Muscle layer of duodenum (tissue), 2 donors: ENCODE measurements around the gene SH3BGR.
A peak's percentile ranks its signal among the peaks of the same experiment; 100 is the strongest.
"Not testable (repeated sequence)": the region's sequence is repeated elsewhere in the genome, so short reads cannot be mapped to it uniquely, and the experiment has no call there.

Experiments used
- H3K27ac ChIP-seq: one replicate; pipeline ENCODE4 v1.7.0; 2013; ENCODE audit warnings: mild to moderate bottlenecking, low read length
- H3K27me3 ChIP-seq: one replicate; pipeline ENCODE4 v1.7.0; 2013; ENCODE audit warnings: low read depth, mild to moderate bottlenecking, control low read depth, low read length
- H3K36me3 ChIP-seq, 2 donors: one replicate each; pipeline ENCODE4 v1.7.0; 2013; ENCODE audit warnings: low read length in 2 of 2, control low read depth in 1 of 2, mild to moderate bottlenecking in 1 of 2; ENCODE audit not compliant: insufficient read depth in 2 of 2, control insufficient read depth in 1 of 2
- H3K4me1 ChIP-seq, 2 donors: one replicate each; pipeline ENCODE4 v1.7.0; 2013; ENCODE audit warnings: low read length in 2 of 2, mild to moderate bottlenecking in 2 of 2, control low read depth in 1 of 2, moderate library complexity in 1 of 2; ENCODE audit not compliant: insufficient read depth in 2 of 2, control insufficient read depth in 1 of 2
- H3K4me3 ChIP-seq, 2 donors: one replicate each; pipeline ENCODE4 v1.7.0; 2013; ENCODE audit warnings: low read length in 2 of 2, low read depth in 1 of 2, mild to moderate bottlenecking in 1 of 2
- H3K9me3 ChIP-seq, 2 donors: one replicate each; pipeline ENCODE4 v1.7.0; 2013; ENCODE audit warnings: low read length in 2 of 2, control low read depth in 1 of 2, mild to moderate bottlenecking in 1 of 2; ENCODE audit not compliant: control insufficient read depth in 1 of 2
- donor health status: healthy.

Gene SH3BGR

DNA sequence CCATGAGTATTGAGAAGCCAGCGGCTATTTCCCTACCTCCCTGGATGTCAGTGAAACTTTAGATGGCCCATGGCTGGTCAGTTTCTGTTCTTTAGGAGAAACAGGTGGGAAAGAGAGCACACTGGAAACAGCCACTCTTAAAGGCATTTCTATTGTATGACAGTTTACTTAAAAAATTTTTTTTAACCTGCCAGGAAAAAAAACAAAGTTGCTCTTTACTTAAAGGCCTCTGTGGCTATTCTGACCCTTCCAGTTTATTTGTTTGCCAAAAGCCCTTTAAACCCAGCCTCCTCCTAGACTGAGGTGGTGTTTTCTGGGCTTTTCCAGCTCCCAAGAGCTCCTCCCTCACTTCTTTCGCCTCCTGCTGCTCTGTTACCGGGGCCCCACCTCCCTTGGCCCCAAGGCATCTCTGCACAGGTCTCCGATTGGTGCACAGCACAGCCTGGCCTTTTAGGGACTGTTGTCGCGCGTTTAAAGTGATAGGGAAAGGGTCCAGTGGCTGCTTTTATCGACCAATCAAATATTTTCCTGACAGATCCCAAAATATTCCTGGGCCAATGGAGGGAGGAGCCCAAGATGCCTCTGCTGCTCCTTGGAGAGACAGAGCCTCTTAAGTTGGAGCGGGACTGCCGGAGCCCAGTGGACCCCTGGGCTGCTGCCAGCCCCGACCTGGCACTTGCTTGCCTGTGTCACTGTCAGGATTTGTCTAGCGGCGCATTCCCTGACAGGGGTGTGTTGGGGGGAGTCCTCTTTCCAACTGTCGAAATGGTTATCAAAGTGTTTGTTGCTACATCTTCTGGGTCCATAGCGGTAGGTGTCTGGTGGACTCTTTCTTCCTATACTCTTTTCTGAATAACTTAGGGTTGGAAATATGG lies at the start of gene SH3BGR:
SH3BGR (plus strand) TSS at position 639 of the 875 bp plus-strand sequence; CDS start at position 766, 127 bp downstream.
- peak within 1 kb of the TSS; percentile 32 to 39 for H3K4me3 ChIP-seq
- peak within 1 kb of the TSS; percentile 83 for H3K27ac ChIP-seq

DNA sequence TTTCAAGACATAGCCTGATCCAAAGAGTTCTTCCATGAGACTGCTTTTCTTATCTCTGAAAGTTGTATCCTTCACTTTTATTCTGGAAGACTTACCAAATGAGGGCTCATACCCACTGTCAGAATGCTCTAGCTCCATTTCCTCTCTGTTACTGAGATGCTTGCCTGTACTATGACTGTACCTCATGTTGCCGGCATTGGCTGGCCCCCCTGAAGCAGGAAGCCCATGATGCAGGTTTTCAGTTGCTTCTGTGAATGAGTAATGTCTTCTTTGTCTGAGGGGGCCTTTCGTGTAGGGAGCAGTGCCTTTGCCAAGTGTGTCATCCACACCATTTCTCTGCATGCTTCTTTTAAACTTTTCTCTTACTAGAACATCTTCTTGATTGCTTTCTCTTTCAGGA lies 45.7 kb upstream of the SH3BGR start:
- peaks cover 0 to 6% of the 10 kb centered on the region in 2 donors for H3K9me3 ChIP-seq
- H3K4me1 ChIP-seq, result no peaks in the 10 kb centered on the region
- H3K4me3 ChIP-seq, result no peak overlapping the region
- no peak overlapping the region for H3K27ac ChIP-seq
- H3K27me3 ChIP-seq, result no peaks in the 10 kb centered on the region
- peaks cover 12 to 24% of the 10 kb centered on the region in 2 donors for H3K36me3 ChIP-seq

More for the DNA sequence above, at the start of gene SH3BGR:
- Histone ChIP-seq H3K27me3 (no peaks in the 10 kb centered on the region), H3K36me3 (no peaks in the 10 kb centered on the region), H3K4me1 (no peaks in the 10 kb centered on the region), H3K9me3 (no peaks in the 10 kb centered on the region)

DNA sequence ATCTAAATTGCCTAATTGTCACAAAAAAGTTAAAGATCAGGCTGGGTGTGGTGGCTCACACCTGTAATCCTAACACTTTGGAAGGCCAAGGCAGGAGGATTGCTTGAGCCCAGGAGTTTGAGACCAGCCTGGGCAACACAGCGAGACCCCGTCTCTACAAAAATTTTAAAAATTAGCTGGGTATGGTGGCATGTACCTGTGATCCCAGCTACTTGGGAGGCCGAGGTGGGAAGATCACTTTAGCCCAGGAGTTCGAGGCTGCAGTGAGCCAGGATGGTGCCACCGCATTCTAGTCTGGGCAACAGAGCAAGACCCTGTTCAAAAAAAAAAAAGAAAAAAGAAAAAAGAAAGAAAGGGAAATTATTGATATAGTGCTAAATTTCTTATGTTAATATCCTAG lies 32.6 kb upstream of the SH3BGR start:
- H3K4me3 ChIP-seq, H3K27ac ChIP-seq, H3K27me3 ChIP-seq, H3K4me1 ChIP-seq, H3K36me3 ChIP-seq, H3K9me3 ChIP-seq: not testable (repeated sequence)

DNA sequence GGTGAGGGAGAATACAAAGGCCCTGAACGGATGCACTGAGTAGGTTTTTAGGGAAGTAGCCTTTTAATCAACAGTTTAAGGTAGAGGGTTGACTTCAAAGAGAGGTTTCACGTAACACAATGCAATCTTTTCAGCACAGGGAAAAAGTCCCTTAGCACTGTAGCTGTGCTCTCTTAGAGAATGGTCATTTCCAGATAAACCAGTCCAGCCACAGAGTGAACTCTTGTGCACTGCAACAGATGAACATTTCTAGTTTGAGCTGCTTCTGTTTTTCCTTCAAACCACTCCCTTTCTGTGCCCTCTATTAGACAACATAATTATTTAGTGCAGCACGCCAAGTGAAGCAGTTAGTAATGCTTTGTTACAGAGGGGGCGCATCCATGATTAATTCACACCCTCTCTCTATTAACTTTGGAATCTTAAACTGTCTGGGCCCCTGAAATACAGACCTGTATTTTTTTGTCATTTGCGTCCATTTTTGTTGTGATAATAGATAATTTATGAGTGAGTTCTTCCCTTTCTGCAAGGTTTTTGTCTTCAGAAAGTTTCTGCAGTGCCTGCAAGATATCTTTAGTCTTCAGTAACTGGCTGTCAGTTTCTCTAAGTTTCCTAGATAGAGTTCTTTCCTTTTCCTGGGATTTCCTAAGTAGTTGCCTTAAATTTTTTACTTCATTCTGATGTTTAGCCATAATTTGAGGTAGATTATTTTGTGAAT lies 29.1 kb upstream of the SH3BGR start:
- no peaks in the 10 kb centered on the region for H3K9me3 ChIP-seq
- no peaks in the 10 kb centered on the region for H3K36me3 ChIP-seq
- no peaks in the 10 kb centered on the region for H3K27me3 ChIP-seq
- H3K4me1 ChIP-seq, result no peaks in the 10 kb centered on the region
- H3K27ac ChIP-seq, result no peak overlapping the region
- no peak overlapping the region for H3K4me3 ChIP-seq

DNA sequence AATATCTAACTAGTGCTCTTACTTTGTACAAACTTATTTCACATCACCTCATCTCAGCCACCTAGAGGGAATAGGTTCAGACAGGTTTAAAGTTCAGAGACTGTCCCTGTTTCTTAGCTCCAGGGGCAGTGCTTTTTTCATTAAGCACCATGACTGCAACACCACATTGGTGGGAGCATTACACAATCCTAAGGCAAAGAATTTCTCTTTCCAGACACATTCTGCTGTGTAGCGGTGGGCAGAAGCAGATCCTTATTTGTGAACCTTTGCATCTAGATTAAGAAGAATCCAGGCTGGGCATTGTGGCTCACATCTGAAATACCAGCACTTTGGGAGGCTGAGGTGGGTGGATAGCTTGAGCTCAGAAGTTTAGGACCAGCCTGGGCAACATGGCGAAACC lies 22.3 kb upstream of the SH3BGR start:
- no peaks in the 10 kb centered on the region for H3K4me1 ChIP-seq
- no peak overlapping the region for H3K27ac ChIP-seq
- no peak overlapping the region for H3K4me3 ChIP-seq

DNA sequence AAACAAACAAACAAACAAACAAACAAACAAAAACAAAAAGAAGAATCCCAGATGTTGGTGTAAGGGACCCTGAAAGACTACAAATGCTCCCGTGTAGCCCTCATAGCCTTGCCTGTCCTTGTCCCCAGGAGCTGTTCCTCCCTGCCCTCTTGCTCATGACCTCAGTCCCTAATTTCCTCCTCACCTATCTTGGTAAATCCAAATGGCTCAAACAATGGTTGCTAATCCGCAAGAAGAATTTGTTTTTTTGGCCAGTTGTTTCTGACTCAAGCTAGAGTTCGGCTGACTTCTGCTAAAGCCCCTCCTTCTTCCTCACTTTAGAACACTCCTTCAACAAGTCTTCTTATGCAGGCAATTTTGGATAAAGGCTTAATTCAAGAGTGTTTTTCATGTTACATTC lies 21.8 kb upstream of the SH3BGR start:
- H3K27ac ChIP-seq, result no peak overlapping the region
- H3K36me3 ChIP-seq, result no peaks in the 10 kb centered on the region
- no peaks in the 10 kb centered on the region for H3K4me1 ChIP-seq
- H3K9me3 ChIP-seq, result no peaks in the 10 kb centered on the region
- H3K4me3 ChIP-seq, result no peak overlapping the region
- H3K27me3 ChIP-seq, result no peaks in the 10 kb centered on the region

More for the DNA sequence above, 22.3 kb upstream of the SH3BGR start:
- no peaks in the 10 kb centered on the region for H3K27me3 ChIP-seq
- H3K9me3 ChIP-seq, result no peaks in the 10 kb centered on the region
- H3K36me3 ChIP-seq, result no peaks in the 10 kb centered on the region

DNA sequence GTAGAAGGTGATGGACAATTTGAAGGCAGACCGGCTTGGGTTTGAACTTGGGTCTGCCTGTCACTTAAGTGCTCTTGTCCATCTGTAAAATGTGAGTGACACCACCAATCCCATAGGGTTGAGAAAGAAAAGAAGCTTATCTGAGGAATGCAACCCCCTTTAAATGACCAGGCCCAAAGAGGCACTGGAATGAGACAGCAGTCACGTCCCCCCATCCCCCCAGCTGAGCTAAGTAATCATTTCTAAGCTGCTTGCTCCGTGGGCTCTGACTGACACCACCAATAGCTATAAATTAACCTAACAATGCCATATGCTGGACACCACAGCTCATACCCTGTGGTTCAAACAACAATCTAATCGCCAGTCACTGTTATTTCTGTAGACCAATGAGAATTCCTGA lies 21.3 kb upstream of the SH3BGR start:
- Histone ChIP-seq H3K36me3 (no peaks in the 10 kb centered on the region), H3K27ac (no peak overlapping the region), H3K4me1 (no peaks in the 10 kb centered on the region), H3K9me3 (no peaks in the 10 kb centered on the region), H3K27me3 (no peaks in the 10 kb centered on the region), H3K4me3 (no peak overlapping the region)

DNA sequence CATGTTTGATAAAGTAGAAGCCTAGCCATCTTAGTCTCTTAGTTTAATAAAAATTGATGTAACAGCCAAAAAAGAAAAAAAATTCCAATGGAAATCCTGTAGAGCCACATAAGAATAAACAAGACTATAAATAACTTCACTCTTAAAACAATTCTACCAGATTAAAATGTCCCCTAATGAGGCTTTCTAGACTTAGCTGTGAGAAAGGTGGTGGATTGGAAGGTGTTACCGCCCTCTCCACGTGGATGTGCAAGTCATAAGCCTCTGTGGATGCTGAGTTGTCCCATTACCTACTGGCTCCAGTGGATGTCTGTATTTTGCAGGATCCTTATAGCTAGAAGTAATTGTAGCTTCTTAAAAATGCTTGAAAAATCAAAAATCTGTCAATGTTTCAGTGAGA lies 20.8 kb upstream of the SH3BGR start:
- H3K4me1 ChIP-seq, result no peaks in the 10 kb centered on the region
- no peaks in the 10 kb centered on the region for H3K9me3 ChIP-seq
- H3K4me3 ChIP-seq, result no peak overlapping the region
- no peak overlapping the region for H3K27ac ChIP-seq
- no peaks in the 10 kb centered on the region for H3K27me3 ChIP-seq
- H3K36me3 ChIP-seq, result no peaks in the 10 kb centered on the region

DNA sequence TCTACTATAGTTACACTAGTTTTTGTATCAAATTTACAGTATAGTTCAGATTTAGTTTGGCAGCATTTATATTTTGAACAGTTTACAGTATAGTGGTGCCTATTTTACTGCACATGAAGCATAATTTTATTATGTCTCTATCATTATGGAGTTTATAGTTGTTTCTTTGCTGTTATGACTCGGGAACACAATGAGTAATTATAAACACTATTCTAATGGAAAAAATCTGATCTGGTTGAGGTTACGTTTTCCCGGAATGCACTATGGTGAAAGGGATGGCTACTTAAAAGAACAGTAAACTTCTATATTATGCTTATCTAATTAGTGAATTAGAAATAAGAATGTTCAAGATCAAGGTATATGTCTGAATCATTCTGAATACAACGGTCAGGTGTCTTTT lies 16.8 kb upstream of the SH3BGR start:
- no peaks in the 10 kb centered on the region for H3K36me3 ChIP-seq
- no peaks in the 10 kb centered on the region for H3K27me3 ChIP-seq
- H3K9me3 ChIP-seq, result no peaks in the 10 kb centered on the region
- no peaks in the 10 kb centered on the region for H3K4me1 ChIP-seq
- H3K27ac ChIP-seq, result no peak overlapping the region
- H3K4me3 ChIP-seq, result no peak overlapping the region

DNA sequence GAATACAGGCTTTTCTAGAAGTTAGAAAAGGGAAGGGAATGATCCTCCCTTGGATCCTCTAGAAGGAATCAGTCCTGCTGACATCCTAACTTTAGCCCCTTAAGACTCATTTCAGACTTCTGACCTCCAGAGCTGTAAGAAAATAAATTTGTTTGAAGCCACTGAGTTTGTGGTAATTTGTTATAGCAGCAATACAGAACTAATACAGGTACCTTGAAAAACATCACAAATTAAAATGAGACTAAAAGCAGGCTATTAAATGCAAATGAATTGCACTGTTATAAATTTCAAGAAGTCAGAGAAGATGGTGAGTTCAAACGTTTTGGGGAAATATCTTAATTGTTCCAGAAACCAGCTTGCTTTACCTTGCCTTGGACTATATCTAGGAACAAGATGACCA lies 12.5 kb upstream of the SH3BGR start:
- Histone ChIP-seq H3K27ac (no peak overlapping the region), H3K4me3 (no peak overlapping the region), H3K36me3 (no peaks in the 10 kb centered on the region), H3K4me1 (no peaks in the 10 kb centered on the region), H3K27me3 (no peaks in the 10 kb centered on the region), H3K9me3 (no peaks in the 10 kb centered on the region)

DNA sequence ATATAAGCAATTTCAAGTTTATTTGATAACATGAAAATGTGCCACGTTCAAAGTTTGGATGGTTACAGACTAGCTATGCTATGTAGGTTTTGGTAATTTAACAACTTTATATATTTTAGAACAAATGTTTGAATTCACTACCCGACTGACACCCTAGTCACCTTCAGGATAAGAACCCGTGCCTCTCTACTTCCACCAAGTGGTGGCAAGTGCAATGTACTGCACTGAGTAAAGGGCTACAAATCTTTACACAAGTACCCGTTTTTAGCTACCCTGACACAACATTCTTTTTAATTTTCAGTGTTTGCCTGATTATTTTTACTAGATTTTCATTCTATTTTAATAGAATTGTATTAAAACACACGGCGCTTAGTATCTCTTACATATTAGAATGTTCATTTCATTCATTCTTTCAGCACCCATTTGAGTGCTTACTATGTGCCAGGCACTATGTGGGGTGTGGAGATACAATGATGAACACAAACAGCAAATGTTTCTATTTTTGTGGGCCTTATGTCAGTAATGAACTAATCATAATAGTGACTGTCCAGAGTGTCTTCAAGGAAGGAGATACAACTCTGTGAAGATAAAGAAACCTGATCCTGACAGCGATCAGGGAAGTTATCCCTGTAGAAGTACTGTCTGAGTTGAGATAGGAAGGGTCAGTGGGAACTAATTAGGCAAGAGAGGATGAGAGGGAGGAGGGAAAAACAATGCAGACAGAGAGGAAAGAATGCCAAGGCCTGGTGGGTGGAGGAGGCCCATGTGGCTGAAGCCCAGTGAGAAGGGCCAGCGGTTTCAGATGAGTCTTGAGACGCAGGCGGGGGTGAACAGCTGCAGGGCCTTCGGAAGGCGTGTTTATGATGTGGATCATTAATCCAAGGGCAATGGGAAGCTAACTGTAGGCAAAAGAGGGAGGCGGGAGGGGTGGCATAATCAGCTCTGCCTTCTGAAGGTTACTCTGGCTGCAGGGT lies 10.0 kb upstream of the SH3BGR start:
- no peak overlapping the region for H3K27ac ChIP-seq

More for the DNA sequence above, 10.0 kb upstream of the SH3BGR start:
- Histone ChIP-seq H3K4me3 (no peak overlapping the region), H3K9me3 (no peaks in the 10 kb centered on the region), H3K36me3 (no peaks in the 10 kb centered on the region), H3K27me3 (no peaks in the 10 kb centered on the region), H3K4me1 (peaks cover 0 to 5% of the 10 kb centered on the region in 2 donors)
